HepG2 (cell line): Measurements from ENCODE around the gene ZNF780B. TPM values are rescaled to one million over a fixed set of nuclear protein-coding genes. Genes with fewer than 3 reads are reported as not detected.

ENCODE experiments used
- FOSL2 ChIP-seq: sonication (generic); formaldehyde crosslinking; IDR thresholded peaks from 2 replicates; pipeline ENCODE4 v1.4.0; 2020; ENCODE audit warnings: missing genetic modification reagents
- HCFC1 ChIP-seq: fragments of 150-350 bp; IDR thresholded peaks from 2 replicates; pipeline ENCODE4 v1.6.1; 2014; ENCODE audit warnings: low read depth, low read length
- HIVEP1 ChIP-seq: sonication (generic); formaldehyde crosslinking; IDR thresholded peaks from 2 replicates; pipeline ENCODE4 v1.4.0; 2020; ENCODE audit warnings: mild to moderate bottlenecking, missing genetic modification reagents
- HMG20B ChIP-seq: conservative IDR thresholded peaks from 2 replicates; pipeline ENCODE4 v1.6.1; 2016; ENCODE audit warnings: missing genetic modification reagents, missing compliant biosample characterization
- SALL2 ChIP-seq: sonication (generic); formaldehyde crosslinking; IDR thresholded peaks from 2 replicates; pipeline ENCODE4 v1.8.1; 2023; ENCODE audit warnings: mild to moderate bottlenecking, missing genetic modification reagents, inconsistent platforms
- SAP130 ChIP-seq: IDR thresholded peaks from 2 replicates; pipeline ENCODE4 v1.6.1; 2016; ENCODE audit warnings: low read depth
- ZFP1 ChIP-seq: IDR thresholded peaks from 2 replicates; pipeline ENCODE4 v1.6.1; 2016
- ZNF121 ChIP-seq: sonication (generic); formaldehyde crosslinking; IDR thresholded peaks from 2 replicates; pipeline ENCODE4 v1.5.0; 2020; ENCODE audit warnings: mild to moderate bottlenecking, missing genetic modification reagents
- ZNF331 ChIP-seq: sonication (generic); formaldehyde crosslinking; IDR thresholded peaks from 2 replicates; pipeline ENCODE4 v1.4.0; 2020; ENCODE audit warnings: missing genetic modification reagents
- ZNF644 ChIP-seq: IDR thresholded peaks from 2 replicates; pipeline ENCODE4 v1.6.1; 2016; ENCODE audit warnings: low read depth
- polyA plus RNA-seq, 8 experiments: library from polyadenylated mRNA; depleted of rRNA in 3 of 8; stranded (reverse) in 7 of 8; unstranded in 1 of 8; fragments of >200 nt; fragmentation: Illumina TruSeq in 4 of 8; extraction: Trizol in 4 of 8; gene quantifications; 2 replicates each; pipeline versions ENCODE4 v1.2.1 to v1.2.3, GENCODE V29; 2011 to 2016; ENCODE audit warnings: low read depth in 4 of 8, missing spikeins in 1 of 8, mixed read lengths in 1 of 8; ENCODE audit not compliant: insufficient read depth in 1 of 8
- total RNA-seq, 5 experiments: library from RNA; depleted of rRNA; stranded (reverse); fragments of >200 nt; fragmentation: Illumina TruSeq; extraction: Trizol; gene quantifications; 2 replicates each; pipeline ENCODE4 v1.2.3, GENCODE V29; 2016; ENCODE audit warnings: low read depth in 1 of 5
- TF ChIP-seq, protein P1 (sequence below): IDR thresholded peaks from 2 replicates; pipeline ENCODE4 v1.6.1; 2016; ENCODE audit warnings: mild to moderate bottlenecking
- TF ChIP-seq, protein P2 (sequence below): sonication (generic); formaldehyde crosslinking; IDR thresholded peaks from 2 replicates; pipeline ENCODE4 v1.5.0; 2020; ENCODE audit warnings: mild to moderate bottlenecking, missing genetic modification reagents, borderline replicate concordance
- TF ChIP-seq, protein P3 (sequence below): sonication (generic); formaldehyde crosslinking; IDR thresholded peaks from 2 replicates; pipeline ENCODE4 v1.4.0; 2020; ENCODE audit warnings: mild to moderate bottlenecking, missing genetic modification reagents
- TF ChIP-seq, protein P4 (sequence below): sonication (generic); formaldehyde crosslinking; IDR thresholded peaks from 2 replicates; pipeline ENCODE4 v1.4.0; 2020; ENCODE audit warnings: missing genetic modification reagents
- TF ChIP-seq, protein P5 (sequence below): IDR thresholded peaks from 2 replicates; pipeline ENCODE4 v1.6.1; 2016; ENCODE audit warnings: missing compliant biosample characterization, missing genetic modification reagents, borderline replicate concordance
- TF ChIP-seq, protein P6 (sequence below): sonication (generic); formaldehyde crosslinking; IDR thresholded peaks from 2 replicates; pipeline ENCODE4 v1.4.0; 2020; ENCODE audit warnings: missing genetic modification reagents, borderline replicate concordance
- TF ChIP-seq, protein P7 (sequence below): sonication (generic); formaldehyde crosslinking; IDR thresholded peaks from 2 replicates; pipeline ENCODE4 v1.8.1; 2023; ENCODE audit warnings: missing genetic modification reagents, inconsistent platforms, borderline replicate concordance

ZNF780B gene
- total and polyA plus RNA-seq, 2 of the 13 experiments (the other 11 are each of a cell fraction or from before 2014, with no cell fraction given) = 6.6 to 21.9 TPM

DNA sequence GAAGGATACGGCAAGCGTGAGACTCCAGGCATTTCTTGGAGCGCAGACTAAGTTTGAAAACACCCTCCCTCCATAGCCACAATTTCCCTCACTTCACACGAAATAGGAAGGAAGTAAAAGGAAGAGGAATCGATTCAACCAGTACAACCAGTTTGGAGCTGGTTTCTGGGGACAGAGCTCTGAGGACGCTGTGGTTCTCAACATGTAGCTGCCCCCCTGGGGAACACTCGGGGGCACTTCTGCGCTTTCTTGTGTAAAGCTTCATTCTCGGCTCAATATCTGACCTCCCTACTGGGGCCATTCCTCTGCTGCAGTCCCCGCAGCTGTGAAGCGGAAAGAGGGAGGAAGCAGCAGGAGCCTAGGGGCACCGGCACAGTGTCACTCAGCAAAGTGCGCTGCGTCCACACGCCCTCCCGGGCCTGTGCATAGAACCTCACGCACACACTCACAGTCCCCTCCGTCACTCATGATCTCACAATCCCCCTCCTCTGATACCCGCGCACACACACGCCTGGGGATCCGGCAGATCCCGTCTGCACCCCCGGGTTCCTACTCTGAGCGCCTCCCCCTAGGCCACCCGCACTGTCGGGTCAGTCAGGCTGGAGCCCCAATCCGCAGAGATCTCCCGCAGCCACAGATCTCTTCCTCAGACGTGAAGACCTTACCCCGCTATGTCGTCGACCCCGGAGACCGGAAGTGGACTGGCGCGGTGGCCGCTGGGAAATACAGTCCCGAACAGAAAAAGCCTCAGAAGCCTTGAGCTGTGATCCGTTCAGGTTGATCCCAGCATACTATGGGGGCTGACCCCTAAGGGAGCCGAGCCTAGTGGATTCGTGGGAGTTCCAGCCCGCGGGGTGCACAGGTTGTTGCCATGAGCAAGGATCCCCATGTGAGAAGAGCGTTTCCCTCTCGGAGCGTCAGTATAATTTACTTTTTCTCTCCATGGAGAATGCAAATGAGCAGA is 34.5 kb upstream of the ZNF780B start, which contains the start of gene ZNF780A (continued):
- TF ChIP-seq, protein P1, sequence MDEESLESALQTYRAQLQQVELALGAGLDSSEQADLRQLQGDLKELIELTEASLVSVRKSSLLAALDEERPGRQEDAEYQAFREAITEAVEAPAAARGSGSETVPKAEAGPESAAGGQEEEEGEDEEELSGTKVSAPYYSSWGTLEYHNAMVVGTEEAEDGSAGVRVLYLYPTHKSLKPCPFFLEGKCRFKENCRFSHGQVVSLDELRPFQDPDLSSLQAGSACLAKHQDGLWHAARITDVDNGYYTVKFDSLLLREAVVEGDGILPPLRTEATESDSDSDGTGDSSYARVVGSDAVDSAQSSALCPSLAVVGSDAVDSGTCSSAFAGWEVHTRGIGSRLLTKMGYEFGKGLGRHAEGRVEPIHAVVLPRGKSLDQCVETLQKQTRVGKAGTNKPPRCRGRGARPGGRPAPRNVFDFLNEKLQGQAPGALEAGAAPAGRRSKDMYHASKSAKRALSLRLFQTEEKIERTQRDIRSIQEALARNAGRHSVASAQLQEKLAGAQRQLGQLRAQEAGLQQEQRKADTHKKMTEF = peak; percentile 82
- TF ChIP-seq, protein P2, sequence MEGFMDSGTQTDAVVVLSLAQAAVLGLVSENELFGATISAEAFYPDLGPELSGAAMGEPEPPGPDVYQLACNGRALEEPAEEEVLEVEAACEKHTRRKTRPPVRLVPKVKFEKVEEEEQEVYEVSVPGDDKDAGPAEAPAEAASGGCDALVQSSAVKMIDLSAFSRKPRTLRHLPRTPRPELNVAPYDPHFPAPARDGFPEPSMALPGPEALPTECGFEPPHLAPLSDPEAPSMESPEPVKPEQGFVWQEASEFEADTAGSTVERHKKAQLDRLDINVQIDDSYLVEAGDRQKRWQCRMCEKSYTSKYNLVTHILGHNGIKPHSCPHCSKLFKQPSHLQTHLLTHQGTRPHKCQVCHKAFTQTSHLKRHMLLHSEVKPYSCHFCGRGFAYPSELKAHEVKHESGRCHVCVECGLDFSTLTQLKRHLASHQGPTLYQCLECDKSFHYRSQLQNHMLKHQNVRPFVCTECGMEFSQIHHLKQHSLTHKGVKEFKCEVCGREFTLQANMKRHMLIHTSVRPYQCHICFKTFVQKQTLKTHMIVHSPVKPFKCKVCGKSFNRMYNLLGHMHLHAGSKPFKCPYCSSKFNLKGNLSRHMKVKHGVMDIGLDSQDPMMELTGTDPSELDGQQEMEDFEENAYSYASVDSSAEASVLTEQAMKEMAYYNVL (CRISPR knock-in tag) = peak; percentile 70; the same call in 1 of the 2 replicates
- TF ChIP-seq ZNF331 (CRISPR knock-in tag) (peak; percentile 50), ZNF644 (peak; percentile 31; the same call in 1 of the 2 replicates), FOSL2 (CRISPR knock-in tag) (peak; percentile 44; the same call in 1 of the 2 replicates), ZNF121 (CRISPR knock-in tag) (no peak), HIVEP1 (CRISPR knock-in tag) (peak; percentile 23; the same call in 1 of the 2 replicates), HCFC1 (peak; percentile 65), ZFP1 (peak; percentile 66; the same call in 1 of the 2 replicates), SALL2 (CRISPR knock-in tag) (0 out of 2 replicates have a peak, but pooled peaks have one; percentile 19), HMG20B (CRISPR knock-in tag) (peak; percentile 68; the same call in 1 of the 2 replicates), SAP130 (CRISPR knock-in tag) (peak; percentile 76)
- TF ChIP-seq, protein P3, sequence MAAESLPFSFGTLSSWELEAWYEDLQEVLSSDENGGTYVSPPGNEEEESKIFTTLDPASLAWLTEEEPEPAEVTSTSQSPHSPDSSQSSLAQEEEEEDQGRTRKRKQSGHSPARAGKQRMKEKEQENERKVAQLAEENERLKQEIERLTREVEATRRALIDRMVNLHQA (CRISPR knock-in tag) = peak; percentile 73; the same call in 1 of the 2 replicates
- TF ChIP-seq, protein P4, sequence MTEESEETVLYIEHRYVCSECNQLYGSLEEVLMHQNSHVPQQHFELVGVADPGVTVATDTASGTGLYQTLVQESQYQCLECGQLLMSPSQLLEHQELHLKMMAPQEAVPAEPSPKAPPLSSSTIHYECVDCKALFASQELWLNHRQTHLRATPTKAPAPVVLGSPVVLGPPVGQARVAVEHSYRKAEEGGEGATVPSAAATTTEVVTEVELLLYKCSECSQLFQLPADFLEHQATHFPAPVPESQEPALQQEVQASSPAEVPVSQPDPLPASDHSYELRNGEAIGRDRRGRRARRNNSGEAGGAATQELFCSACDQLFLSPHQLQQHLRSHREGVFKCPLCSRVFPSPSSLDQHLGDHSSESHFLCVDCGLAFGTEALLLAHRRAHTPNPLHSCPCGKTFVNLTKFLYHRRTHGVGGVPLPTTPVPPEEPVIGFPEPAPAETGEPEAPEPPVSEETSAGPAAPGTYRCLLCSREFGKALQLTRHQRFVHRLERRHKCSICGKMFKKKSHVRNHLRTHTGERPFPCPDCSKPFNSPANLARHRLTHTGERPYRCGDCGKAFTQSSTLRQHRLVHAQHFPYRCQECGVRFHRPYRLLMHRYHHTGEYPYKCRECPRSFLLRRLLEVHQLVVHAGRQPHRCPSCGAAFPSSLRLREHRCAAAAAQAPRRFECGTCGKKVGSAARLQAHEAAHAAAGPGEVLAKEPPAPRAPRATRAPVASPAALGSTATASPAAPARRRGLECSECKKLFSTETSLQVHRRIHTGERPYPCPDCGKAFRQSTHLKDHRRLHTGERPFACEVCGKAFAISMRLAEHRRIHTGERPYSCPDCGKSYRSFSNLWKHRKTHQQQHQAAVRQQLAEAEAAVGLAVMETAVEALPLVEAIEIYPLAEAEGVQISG (CRISPR knock-in tag) = peak; percentile 90
- TF ChIP-seq, protein P5, sequence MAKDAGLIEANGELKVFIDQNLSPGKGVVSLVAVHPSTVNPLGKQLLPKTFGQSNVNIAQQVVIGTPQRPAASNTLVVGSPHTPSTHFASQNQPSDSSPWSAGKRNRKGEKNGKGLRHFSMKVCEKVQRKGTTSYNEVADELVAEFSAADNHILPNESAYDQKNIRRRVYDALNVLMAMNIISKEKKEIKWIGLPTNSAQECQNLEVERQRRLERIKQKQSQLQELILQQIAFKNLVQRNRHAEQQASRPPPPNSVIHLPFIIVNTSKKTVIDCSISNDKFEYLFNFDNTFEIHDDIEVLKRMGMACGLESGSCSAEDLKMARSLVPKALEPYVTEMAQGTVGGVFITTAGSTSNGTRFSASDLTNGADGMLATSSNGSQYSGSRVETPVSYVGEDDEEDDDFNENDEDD (CRISPR knock-in tag) = 0 out of 2 replicates have a peak, but pooled peaks have one; percentile 30
- TF ChIP-seq, protein P6, sequence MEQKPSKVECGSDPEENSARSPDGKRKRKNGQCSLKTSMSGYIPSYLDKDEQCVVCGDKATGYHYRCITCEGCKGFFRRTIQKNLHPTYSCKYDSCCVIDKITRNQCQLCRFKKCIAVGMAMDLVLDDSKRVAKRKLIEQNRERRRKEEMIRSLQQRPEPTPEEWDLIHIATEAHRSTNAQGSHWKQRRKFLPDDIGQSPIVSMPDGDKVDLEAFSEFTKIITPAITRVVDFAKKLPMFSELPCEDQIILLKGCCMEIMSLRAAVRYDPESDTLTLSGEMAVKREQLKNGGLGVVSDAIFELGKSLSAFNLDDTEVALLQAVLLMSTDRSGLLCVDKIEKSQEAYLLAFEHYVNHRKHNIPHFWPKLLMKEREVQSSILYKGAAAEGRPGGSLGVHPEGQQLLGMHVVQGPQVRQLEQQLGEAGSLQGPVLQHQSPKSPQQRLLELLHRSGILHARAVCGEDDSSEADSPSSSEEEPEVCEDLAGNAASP (CRISPR knock-in tag) = peak; percentile 46; the same call in 1 of the 2 replicates
- TF ChIP-seq, protein P7, sequence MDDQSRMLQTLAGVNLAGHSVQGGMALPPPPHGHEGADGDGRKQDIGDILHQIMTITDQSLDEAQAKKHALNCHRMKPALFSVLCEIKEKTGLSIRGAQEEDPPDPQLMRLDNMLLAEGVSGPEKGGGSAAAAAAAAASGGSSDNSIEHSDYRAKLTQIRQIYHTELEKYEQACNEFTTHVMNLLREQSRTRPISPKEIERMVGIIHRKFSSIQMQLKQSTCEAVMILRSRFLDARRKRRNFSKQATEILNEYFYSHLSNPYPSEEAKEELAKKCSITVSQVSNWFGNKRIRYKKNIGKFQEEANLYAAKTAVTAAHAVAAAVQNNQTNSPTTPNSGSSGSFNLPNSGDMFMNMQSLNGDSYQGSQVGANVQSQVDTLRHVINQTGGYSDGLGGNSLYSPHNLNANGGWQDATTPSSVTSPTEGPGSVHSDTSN = no peak
